C4-2B (cell line): ENCODE measurements around the gene NUSAP1.

Experiments used
- CTCF ChIP-seq: fragments of 450-650 bp; conservative IDR thresholded peaks from 2 replicates; pipeline ENCODE4 v1.5.1; 2017; ENCODE audit warnings: mild to moderate bottlenecking
- ZFX ChIP-seq: fragments of 450-650 bp; IDR thresholded peaks from 2 replicates; pipeline ENCODE4 v1.6.1; 2017

DNA sequence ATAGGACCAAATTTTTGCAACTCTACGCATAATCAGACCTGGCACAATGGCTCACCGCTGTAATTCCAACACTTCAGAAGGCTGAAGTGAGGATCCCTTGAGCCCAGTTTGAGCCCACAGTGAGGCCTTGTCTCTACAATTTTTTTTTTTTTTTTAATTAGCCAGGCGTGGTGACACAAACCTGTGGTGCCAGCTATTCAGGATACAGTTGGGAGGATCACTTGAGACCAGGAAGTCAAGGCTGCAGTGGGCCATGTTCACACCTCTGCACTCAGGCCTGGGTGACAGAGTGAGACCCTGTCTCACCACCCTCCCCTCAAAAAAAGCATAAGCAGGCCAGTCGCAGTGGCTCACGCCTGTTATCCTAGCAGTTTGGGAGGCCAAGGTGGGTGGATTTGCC is 25.0 kb upstream of the NUSAP1 start:
- TF ChIP-seq CTCF (no peak), ZFX (no peak)
